Activated T-helper 1 cell treated with anti-CD3 and anti-CD28 coated beads, Interleukin-12 subunit alpha, Interleukin-12 subunit beta, Interleukin-2, Interleukin-4 antibody, amounts not matched to agents 30 ng/mL and 10 ng/mL and 1 ng/mL, durations not matched to agents 14 hours and 24 hours and 36 hours (primary cell): ENCODE results near the gene ZNF112. TPM values are rescaled to one million over a fixed set of nuclear protein-coding genes. Genes with fewer than 3 reads are reported as not detected.
"Not testable (repeated sequence)": the region's sequence is repeated elsewhere in the genome, so short reads cannot be mapped to it uniquely, and the experiment has no call there.

Source experiments
- DNase-seq: peaks from one replicate; pipeline ENCODE4 v3.0.0; 2021; ENCODE audit warnings: low spot score
- H3K27ac Mint-ChIP-seq: one replicate; pipeline ENCODE4 v1.8.0; 2021; ENCODE audit warnings: mild to moderate bottlenecking, mixed read lengths
- H3K27me3 Mint-ChIP-seq: one replicate; pipeline ENCODE4 v1.8.0; 2022; ENCODE audit warnings: mild to moderate bottlenecking, moderate library complexity, mixed read lengths; ENCODE audit not compliant: insufficient read depth
- H3K36me3 Mint-ChIP-seq: one replicate; pipeline ENCODE4 v1.8.0; 2021; ENCODE audit warnings: low read depth, mixed read lengths
- H3K4me1 Mint-ChIP-seq: one replicate; pipeline ENCODE4 v1.8.0; 2021; ENCODE audit warnings: low read depth, mixed read lengths
- H3K4me3 Mint-ChIP-seq: one replicate; pipeline ENCODE4 v1.8.0; 2021; ENCODE audit warnings: mild to moderate bottlenecking, moderate library complexity, mixed read lengths
- H3K9me3 Mint-ChIP-seq: one replicate; pipeline ENCODE4 v1.8.0; 2021; ENCODE audit warnings: mixed read lengths
- intact Hi-C: fragments of 100-400 bp; cut with micrococcal nuclease; formaldehyde crosslinking; loops from one replicate; pipeline ENCODE4 v1.15.1; 2024
- total RNA-seq: library from RNA; stranded (reverse); gene quantifications from 2 replicates; pipeline ENCODE4 v1.2.3, GENCODE V29; 2022

ZNF112 gene
- total RNA-seq: not detected in 2 replicates

- intact Hi-C loops: no loop called here
- no peak within 1 kb of the TSS for H3K27ac Mint-ChIP-seq
- H3K4me3 Mint-ChIP-seq: no peak within 1 kb of the TSS
- H3K4me1 Mint-ChIP-seq: no peaks in the 10 kb centered on the region
- no peak for DNase-seq
- H3K9me3 Mint-ChIP-seq: peaks cover 62% of the 10 kb centered on the region
- no peaks in the 10 kb centered on the region for H3K27me3 Mint-ChIP-seq
- H3K36me3 Mint-ChIP-seq: no peaks in the 10 kb centered on the region
These were observed at the start of gene ZNF112 for GRCh38 chr19:44356383-44357111. TSS of gene ZNF112 (minus strand) at chr19:44356680. CDS start at chr19:44340539, 16,141 bp downstream.

- Mint-ChIP-seq H3K36me3 (peaks cover 3% of the 10 kb centered on the region), H3K27ac (peak within 1 kb of the TSS; percentile 31)
These were observed 44.9 kb upstream of the ZNF112 start, which contains the start of gene ZNF285 for GRCh38 chr19:44401139-44402115. TSS of gene ZNF285 (minus strand) at chr19:44401608. CDS start at chr19:44397213, 4,395 bp downstream.

GRCh38 chr19:44389268-44389667, 32.8 kb upstream of the ZNF112 start:
- H3K36me3 Mint-ChIP-seq, H3K27ac Mint-ChIP-seq, H3K4me1 Mint-ChIP-seq, intact Hi-C loops, H3K4me3 Mint-ChIP-seq, DNase-seq, H3K27me3 Mint-ChIP-seq: not testable (repeated sequence)
- H3K9me3 Mint-ChIP-seq: peaks cover 66% of the 10 kb centered on the region

More at GRCh38 chr19:44401139-44402115, 44.9 kb upstream of the ZNF112 start, which contains the start of gene ZNF285:
- Mint-ChIP-seq H3K27me3 (peaks cover 2% of the 10 kb centered on the region), H3K9me3 (peaks cover 44% of the 10 kb centered on the region), H3K4me3 (peak within 1 kb of the TSS; percentile 77), H3K4me1 (peaks cover 5% of the 10 kb centered on the region)
- intact Hi-C loops: loop anchor here (1.0 kb wide), 1 partner anchor 99 kb away; the partner anchor contains the start of gene ZNF180
- peak; percentile 25 for DNase-seq

- Mint-ChIP-seq H3K27me3 (no peaks in the 10 kb centered on the region), H3K9me3 (peaks cover 51% of the 10 kb centered on the region), H3K36me3 (no peaks in the 10 kb centered on the region), H3K4me3 (no peak overlapping the region), H3K4me1 (no peaks in the 10 kb centered on the region), H3K27ac (no peak overlapping the region)
- intact Hi-C loops: no loop called here
- no peak for DNase-seq
These were observed 18.3 kb upstream of the ZNF112 start for GRCh38 chr19:44374789-44375188.

- H3K36me3 Mint-ChIP-seq: no peaks in the 10 kb centered on the region
- DNase-seq: no peak
- intact Hi-C loops: no loop called here
- H3K9me3 Mint-ChIP-seq: peaks cover 49% of the 10 kb centered on the region
- no peaks in the 10 kb centered on the region for H3K27me3 Mint-ChIP-seq
- H3K4me3 Mint-ChIP-seq: no peak overlapping the region
- no peaks in the 10 kb centered on the region for H3K4me1 Mint-ChIP-seq
- no peak overlapping the region for H3K27ac Mint-ChIP-seq
These were observed 15.5 kb upstream of the ZNF112 start for GRCh38 chr19:44371815-44372480.

- Mint-ChIP-seq H3K4me1 (no peaks in the 10 kb centered on the region), H3K36me3 (no peaks in the 10 kb centered on the region), H3K27me3 (no peaks in the 10 kb centered on the region), H3K9me3 (peaks cover 38% of the 10 kb centered on the region), H3K4me3 (no peak overlapping the region), H3K27ac (no peak overlapping the region)
- intact Hi-C loops: no loop called here
- no peak for DNase-seq
These were observed 10.5 kb upstream of the ZNF112 start for GRCh38 chr19:44367024-44367423.

- H3K36me3 Mint-ChIP-seq: no peaks in the 10 kb centered on the region
- H3K4me1 Mint-ChIP-seq: no peaks in the 10 kb centered on the region
- no peaks in the 10 kb centered on the region for H3K27me3 Mint-ChIP-seq
- no peak overlapping the region for H3K27ac Mint-ChIP-seq
- H3K4me3 Mint-ChIP-seq: no peak overlapping the region
- H3K9me3 Mint-ChIP-seq: peaks cover 51% of the 10 kb centered on the region
- intact Hi-C loops: no loop called here
- no peak for DNase-seq
These were observed 9.9 kb downstream of the ZNF112 start for GRCh38 chr19:44346556-44346955.

- no peaks in the 10 kb centered on the region for H3K36me3 Mint-ChIP-seq
These were observed 10.5 kb downstream of the ZNF112 start for GRCh38 chr19:44345959-44346358.

GRCh38 chr19:44344255-44344654, 12.2 kb downstream of the ZNF112 start:
- Mint-ChIP-seq H3K27ac (no peak overlapping the region), H3K36me3 (no peaks in the 10 kb centered on the region)

More at GRCh38 chr19:44345959-44346358, 10.5 kb downstream of the ZNF112 start:
- no peak overlapping the region for H3K4me3 Mint-ChIP-seq
- DNase-seq: no peak
- H3K27me3 Mint-ChIP-seq: no peaks in the 10 kb centered on the region
- H3K27ac Mint-ChIP-seq: no peak overlapping the region
- no peaks in the 10 kb centered on the region for H3K4me1 Mint-ChIP-seq
- intact Hi-C loops: no loop called here
- H3K9me3 Mint-ChIP-seq: peaks cover 54% of the 10 kb centered on the region

GRCh38 chr19:44341794-44342193, 14.7 kb downstream of the ZNF112 start:
- Mint-ChIP-seq H3K9me3 (peaks cover 42% of the 10 kb centered on the region), H3K4me1 (no peaks in the 10 kb centered on the region), H3K4me3 (no peak overlapping the region), H3K36me3 (no peaks in the 10 kb centered on the region), H3K27me3 (no peaks in the 10 kb centered on the region), H3K27ac (no peak overlapping the region)
- intact Hi-C loops: no loop called here
- no peak for DNase-seq

More at GRCh38 chr19:44344255-44344654, 12.2 kb downstream of the ZNF112 start:
- no peaks in the 10 kb centered on the region for H3K27me3 Mint-ChIP-seq
- H3K4me1 Mint-ChIP-seq: no peaks in the 10 kb centered on the region
- intact Hi-C loops: no loop called here
- no peak overlapping the region for H3K4me3 Mint-ChIP-seq
- H3K9me3 Mint-ChIP-seq: peaks cover 45% of the 10 kb centered on the region
- DNase-seq: no peak

- H3K9me3 Mint-ChIP-seq: peaks cover 69% of the 10 kb centered on the region
- DNase-seq, intact Hi-C loops, H3K4me3 Mint-ChIP-seq, H3K27ac Mint-ChIP-seq, H3K36me3 Mint-ChIP-seq, H3K27me3 Mint-ChIP-seq, H3K4me1 Mint-ChIP-seq: not testable (repeated sequence)
These were observed 21.8 kb downstream of the ZNF112 start for GRCh38 chr19:44334639-44335038.

- Mint-ChIP-seq H3K27me3 (no peaks in the 10 kb centered on the region), H3K4me1 (no peaks in the 10 kb centered on the region), H3K4me3 (no peak overlapping the region), H3K36me3 (no peaks in the 10 kb centered on the region), H3K9me3 (peaks cover 76% of the 10 kb centered on the region), H3K27ac (no peak overlapping the region)
- intact Hi-C loops: no loop called here
- DNase-seq: no peak
These were observed 24.3 kb downstream of the ZNF112 start for GRCh38 chr19:44332145-44332544.
